NCI-H187 (cell line): ENCODE measurements around the gene EBI3.
"Not testable (repeated sequence)": the region's sequence is repeated elsewhere in the genome, so short reads cannot be mapped to it uniquely, and the experiment has no call there.

Source experiments
- DNase-seq, 2 experiments: peaks; one replicate each; lab custom pipeline; 2025; lab: John Stamatoyannopoulos, UW

EBI3 gene

DNA sequence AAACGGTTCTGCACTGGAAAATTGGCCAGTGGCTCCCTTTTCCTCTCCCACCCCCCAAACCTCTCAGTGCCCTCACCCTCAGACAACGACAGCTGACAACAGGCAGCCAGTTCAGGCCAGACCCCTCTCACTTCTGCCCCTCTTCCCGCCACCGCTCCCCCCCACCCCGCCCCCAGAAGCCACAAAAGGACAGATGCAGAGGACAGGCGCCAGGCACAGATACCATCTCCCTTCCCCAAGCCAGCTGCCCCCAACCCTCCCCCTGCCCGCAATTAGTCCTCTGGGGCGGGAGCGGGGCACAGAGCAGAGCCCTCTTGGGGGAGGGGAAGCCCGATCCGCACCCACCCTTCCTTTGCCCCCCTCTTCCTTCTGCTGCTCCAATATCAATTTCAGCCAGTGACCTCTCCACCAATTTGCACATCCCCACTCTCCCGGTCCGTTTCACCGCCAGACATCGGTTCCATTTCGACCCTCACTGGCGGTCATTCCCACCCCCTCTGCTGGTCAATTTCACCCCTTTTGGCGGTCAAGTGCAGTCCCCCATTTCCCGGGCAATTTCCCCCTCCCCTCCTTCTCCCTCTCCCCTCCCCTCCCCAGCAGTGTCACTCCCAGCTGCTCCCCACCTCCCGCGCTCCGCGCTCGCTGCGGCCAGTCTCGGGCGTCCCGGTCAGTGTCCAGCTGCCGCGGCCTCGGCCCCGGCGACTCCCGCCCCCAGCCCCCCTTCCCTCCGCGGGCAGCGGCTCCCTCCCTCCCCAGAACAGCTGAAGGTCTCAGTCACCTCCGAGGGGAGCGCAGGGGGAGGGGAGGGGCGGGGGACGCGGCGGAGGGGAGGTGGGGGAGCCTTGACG, 49.3 kb downstream of the EBI3 start, which contains the start of gene SHD:
SHD (plus strand) TSS at position 848 of the 848 bp plus-strand sequence. CDS start 798 bp downstream, outside the sequence.
- DNase-seq, result no peak

DNA sequence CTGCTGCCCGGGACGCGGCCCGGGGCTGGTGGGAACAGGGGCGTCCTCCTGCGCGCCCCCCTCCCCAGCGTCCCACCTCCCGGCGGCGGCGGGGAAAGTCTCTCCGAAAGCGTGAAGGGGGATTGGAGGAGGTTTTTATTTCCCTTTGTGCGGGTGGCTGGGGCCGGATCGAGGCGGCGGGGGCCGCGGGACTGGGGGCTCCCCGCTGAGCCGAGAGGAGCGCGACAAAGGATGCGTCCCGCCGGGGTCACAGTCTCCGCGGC, 49.9 kb downstream of the EBI3 start:
- DNase-seq, result no peak

DNA sequence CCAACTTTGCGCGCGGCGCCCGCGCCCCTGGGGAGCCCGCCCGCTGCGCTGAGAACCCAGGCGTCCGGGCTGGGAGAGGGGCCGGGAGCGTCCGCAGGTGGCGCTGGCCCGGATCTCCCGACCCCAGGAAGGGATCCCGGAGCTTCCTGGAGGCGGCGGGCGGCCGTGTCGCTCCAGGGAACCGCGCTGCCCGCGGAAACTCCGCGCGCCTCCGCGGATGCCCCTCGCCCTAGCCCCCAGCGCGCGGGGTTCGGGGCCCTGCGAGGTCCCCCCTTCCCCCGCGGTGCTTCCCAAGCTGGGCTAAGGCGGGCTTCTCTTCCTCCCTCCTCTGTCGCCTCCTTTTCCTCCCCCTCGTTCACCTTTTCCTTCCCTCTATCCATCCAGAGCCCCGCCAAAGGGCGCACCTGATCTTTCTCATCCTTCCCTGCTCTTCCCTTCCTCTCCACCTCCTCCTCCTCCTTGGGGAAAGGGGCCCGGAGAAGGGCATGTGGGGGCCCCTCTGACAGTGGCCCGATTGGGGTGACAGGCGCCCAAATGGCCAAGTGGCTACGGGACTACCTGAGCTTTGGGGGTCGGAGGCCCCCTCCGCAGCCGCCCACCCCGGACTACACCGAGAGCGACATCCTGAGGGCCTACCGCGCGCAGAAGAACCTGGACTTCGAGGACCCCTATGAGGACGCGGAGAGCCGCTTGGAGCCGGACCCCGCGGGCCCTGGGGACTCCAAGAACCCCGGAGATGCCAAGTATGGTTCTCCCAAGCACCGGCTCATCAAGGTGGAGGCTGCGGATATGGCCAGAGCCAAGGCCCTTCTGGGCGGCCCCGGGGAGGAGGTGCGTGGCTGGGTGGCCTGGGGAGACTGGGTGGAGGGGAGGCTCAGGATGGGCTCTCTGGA, 50.5 kb downstream of the EBI3 start:
- no peak for DNase-seq

DNA sequence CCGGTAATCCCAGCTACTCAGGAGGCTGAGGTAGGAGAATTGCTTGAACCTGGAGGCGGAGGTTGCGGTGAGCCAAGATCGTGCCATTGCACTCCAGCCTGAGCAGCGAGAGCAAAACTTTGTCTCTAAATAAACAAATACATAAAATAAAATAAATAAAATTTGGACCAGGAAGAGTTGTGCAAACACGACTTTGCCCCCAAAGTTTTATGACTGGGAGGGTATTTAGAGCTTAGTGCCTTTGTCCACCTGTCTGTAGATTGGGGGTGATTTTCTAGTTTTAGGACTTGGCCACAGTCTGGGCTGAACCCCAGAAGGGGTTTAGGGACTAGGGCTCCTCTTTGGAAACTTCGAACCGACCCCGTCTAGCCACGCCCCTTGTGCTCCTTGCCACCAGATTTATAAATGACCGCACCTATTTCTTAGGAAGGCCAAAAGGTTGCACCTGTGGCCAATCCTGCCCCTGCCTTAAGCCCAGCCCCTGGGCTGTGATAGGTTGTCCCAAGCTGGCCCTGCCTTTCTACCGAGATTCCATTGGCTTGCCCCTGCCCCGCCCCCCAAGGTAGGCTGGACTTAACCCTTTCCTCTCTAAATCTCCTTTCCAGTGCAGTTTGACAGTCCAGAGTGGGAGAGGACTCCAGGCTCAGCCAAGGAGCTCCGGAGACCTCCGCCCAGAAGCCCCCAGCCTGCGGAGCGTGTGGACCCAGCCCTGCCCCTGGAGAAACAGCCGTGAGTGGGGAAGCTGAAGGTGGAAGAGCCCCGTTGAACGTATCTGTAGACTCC, 55.0 kb downstream of the EBI3 start:
- no peak for DNase-seq

DNA sequence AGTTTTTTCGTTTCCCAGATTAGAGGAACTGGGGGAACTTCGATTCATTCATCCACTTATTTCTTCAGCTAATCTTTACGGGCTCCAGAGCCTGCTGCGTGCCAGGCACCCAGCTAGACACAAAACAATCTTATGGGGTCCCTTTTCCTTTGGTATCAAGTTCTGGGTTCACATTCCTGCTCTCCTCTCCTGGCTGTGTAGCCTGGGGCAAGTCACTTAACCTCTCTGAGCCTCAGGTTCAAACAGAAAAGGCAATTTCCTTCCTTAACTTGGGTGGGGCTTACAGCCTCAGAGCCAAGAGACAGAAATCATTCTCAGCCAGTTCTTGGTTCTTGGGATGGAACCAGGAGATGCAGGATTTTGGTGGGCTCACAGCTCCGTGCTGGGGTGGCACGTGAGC, 55.7 kb downstream of the EBI3 start:
- DNase-seq, result no peak

DNA sequence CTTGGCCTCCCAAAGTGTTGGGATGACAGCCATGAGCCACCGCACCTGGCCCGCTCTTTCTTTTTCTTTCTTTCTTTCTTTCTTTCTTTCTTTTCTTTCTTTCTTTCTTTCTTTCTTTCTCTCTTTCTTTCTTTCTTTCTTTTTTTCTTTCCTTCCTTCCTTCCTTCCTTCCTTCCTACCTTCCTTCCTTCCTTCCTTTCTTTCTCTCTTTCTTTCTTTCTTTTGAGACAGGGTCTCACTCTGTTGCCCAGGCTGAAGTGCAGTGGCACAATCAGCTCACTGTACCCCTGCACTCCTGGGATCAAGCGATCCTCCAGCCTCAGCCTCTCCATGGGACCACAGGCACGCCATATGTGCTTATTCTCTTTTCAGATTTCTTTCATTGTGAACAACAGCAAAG, 56.8 kb downstream of the EBI3 start:
- DNase-seq, result not testable (repeated sequence)
